ENCODE measurements around the gene TRAPPC12.

The TRAPPC12 gene

DNA sequence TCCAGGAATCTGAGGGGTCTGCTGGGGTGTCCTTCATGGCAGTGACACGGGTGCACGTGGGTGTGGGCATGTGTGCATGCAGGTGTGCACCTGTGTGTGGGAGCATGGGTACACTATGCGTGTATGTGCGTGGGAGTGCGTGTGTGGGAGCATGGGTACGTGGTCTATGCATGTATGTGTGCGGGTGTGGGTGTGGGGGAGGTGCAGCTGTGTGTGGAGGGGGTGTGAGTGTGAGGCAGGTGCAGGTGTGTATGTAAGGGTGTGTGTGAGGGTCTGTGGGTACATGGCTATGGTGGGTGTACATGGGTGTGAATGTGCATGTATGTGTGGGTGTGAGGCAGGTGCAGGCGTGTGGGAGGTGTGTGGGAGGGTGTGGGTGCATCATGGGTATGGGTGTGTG lies 38.2 kb upstream of the TRAPPC12 start:
- H3K4me3 ChIP-seq (ENCODE audit: low read length): no peak overlapping the region
- TF ChIP-seq, protein P1, sequence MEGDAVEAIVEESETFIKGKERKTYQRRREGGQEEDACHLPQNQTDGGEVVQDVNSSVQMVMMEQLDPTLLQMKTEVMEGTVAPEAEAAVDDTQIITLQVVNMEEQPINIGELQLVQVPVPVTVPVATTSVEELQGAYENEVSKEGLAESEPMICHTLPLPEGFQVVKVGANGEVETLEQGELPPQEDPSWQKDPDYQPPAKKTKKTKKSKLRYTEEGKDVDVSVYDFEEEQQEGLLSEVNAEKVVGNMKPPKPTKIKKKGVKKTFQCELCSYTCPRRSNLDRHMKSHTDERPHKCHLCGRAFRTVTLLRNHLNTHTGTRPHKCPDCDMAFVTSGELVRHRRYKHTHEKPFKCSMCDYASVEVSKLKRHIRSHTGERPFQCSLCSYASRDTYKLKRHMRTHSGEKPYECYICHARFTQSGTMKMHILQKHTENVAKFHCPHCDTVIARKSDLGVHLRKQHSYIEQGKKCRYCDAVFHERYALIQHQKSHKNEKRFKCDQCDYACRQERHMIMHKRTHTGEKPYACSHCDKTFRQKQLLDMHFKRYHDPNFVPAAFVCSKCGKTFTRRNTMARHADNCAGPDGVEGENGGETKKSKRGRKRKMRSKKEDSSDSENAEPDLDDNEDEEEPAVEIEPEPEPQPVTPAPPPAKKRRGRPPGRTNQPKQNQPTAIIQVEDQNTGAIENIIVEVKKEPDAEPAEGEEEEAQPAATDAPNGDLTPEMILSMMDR (conservative IDR thresholded peaks at IDR 0.05; ENCODE audit: low read length): no peak
- no peak for DNase-seq (ENCODE audit: low read depth)

DNA sequence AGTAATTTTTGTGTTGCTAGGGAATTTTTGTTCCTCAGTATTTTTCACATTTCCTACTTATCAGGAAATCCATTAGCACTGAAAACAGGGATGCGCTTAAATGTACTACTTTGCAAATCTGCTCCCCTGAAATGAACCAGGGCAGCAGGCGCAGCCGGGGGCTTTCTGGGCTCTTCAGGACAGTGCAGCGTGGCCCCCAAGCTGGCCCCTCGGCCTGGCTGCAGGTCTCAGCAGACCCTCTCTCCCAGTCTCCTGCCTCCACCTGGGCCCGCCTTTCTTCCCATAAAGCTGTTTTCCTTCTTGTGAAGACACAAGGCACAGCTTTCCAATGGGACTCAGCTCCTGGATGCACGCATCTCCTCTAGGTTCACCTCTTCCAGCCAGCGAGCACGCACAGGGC lies 37.2 kb upstream of the TRAPPC12 start:
- no peak overlapping the region for H3K4me3 ChIP-seq (ENCODE audit: low read length)
- TF ChIP-seq, protein P1 (conservative IDR thresholded peaks at IDR 0.05; ENCODE audit: low read length): no peak
- no peak for DNase-seq (ENCODE audit: low read depth)

DNA sequence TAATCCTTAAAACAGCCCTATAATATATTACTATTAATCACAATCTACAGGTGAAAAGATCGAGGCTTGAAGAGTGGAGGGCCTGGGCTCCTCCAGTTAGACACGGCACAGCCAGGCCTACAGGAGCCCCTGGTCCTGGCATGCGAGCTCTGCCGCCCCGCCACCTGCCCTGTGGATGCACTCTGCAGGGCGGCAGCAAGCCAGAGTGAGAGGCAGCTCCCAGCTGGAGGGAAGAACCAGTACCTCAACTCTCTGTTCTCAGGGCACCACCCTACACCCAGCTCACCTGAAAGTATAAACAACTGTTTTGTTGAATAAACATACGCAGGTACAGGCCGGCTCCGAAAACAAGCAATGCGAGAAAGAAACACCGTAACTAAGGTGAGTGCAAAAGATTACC lies 36.5 kb upstream of the TRAPPC12 start:
- H3K4me3 ChIP-seq (ENCODE audit: low read length): no peak overlapping the region
- TF ChIP-seq, protein P1 (conservative IDR thresholded peaks at IDR 0.05; ENCODE audit: low read length): no peak
- no peak for DNase-seq (ENCODE audit: low read depth)

- TF ChIP-seq, protein P1 (conservative IDR thresholded peaks at IDR 0.05; ENCODE audit: low read length): no peak
- no peak for DNase-seq (ENCODE audit: low read depth)
- H3K4me3 ChIP-seq (ENCODE audit: low read length): no peak overlapping the region
These were observed 34.6 kb upstream of the TRAPPC12 start for GRCh38 chr2:3344897-3345296.

DNA sequence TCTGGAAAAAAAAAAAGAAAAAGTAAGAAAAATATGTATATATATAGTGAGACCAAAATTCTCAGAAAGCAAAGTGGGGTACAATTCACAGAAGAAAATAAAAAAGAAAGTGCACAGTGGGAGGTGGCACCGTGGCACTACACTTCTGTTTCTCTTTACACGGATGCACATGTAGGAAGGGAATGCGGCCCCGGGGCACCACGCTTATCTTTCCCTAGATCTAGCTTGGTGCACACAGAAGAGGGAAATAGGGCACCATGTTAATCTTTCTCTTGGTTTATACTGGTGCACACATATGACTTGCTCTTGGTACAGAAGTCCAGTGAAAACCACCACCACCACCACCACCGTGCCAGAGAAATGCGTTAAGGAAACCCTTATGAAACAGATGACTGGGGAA lies 33.9 kb upstream of the TRAPPC12 start:
- TF ChIP-seq, protein P1 (conservative IDR thresholded peaks at IDR 0.05; ENCODE audit: low read length): no peak
- H3K4me3 ChIP-seq (ENCODE audit: low read length): no peak overlapping the region
- DNase-seq (ENCODE audit: low read depth): no peak

GRCh38 chr2:3348767-3349166 lies 30.7 kb upstream of the TRAPPC12 start:
- DNase-seq (ENCODE audit: low read depth): no peak
- H3K4me3 ChIP-seq (ENCODE audit: low read length): no peak overlapping the region
- TF ChIP-seq, protein P1 (conservative IDR thresholded peaks at IDR 0.05; ENCODE audit: low read length): no peak

DNA sequence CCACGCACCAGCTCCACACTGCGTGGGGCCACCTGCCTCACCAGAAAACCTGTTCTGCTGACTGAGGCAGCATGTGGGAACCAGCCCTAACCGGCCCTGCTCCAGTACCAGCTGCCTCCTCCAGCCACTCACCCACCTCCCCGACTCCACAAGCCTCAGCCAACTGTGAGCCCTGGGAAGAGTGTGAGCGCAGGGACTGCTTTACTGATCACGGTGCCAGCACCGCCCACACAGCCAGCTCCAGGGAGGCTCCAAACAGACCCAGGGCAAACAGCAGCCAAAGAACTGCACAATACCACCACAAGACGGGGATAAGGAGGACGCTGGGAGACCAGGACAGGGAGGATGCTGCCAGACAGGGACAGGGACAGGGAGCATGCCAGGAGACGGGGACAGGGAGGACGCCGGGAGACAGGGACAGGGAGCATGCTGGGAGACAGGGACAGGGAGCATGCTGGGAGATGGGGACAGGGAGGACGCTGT lies 30.2 kb upstream of the TRAPPC12 start:
- no peak overlapping the region for H3K4me3 ChIP-seq (ENCODE audit: low read length)
- TF ChIP-seq, protein P1 (conservative IDR thresholded peaks at IDR 0.05; ENCODE audit: low read length): no peak
- DNase-seq (ENCODE audit: low read depth): peak; percentile 9

Measured in AG10803 (cell line).